GM10248 (cell line): ENCODE results near the gene UNC5A.

Experiments
- CTCF ChIA-PET: fragments of 300-600 bp; sonication (Branson Sonifier 250); formaldehyde crosslinking; extraction: SDS; loops from one replicate; lab custom pipeline; 2021; ENCODE audit warnings: antibody characterized with exemption; lab: Yijun Ruan, JAX
- POLR2A ChIA-PET: fragments of 350-650 bp; sonication (Branson Sonifier 250); formaldehyde crosslinking; extraction: SDS; loops from one replicate; lab custom pipeline; 2020; ENCODE audit warnings: antibody characterized with exemption; lab: Yijun Ruan, JAX
- DNase-seq: peaks from one replicate; pipeline ENCODE4 v3.0.0; 2012; ENCODE audit errors: extremely low spot score
- CTCF ChIP-seq: IDR thresholded peaks from 2 replicates; pipeline ENCODE4 v1.5.1; 2012; ENCODE audit warnings: mild to moderate bottlenecking, low read depth; ENCODE audit errors: extremely low read depth, missing control alignments, control extremely low read depth

The UNC5A gene

GRCh38 chr5:176906796-176907195 lies 96.4 kb downstream of the UNC5A start:
- no peak for TF ChIP-seq CTCF
- CTCF ChIA-PET, result no interaction called here
- DNase-seq, result no peak
- POLR2A ChIA-PET, result no interaction called here

GRCh38 chr5:176908675-176909368 lies 98.5 kb downstream of the UNC5A start:
- CTCF ChIA-PET, result interaction anchor here (2.0 to 2.1 kb wide), 2 partner anchors 11 to 205 kb away, joined by 6 read pairs; partner anchors contain the start of gene HK3
- POLR2A ChIA-PET, result no interaction called here
- TF ChIP-seq CTCF, result no peak
- no peak for DNase-seq

GRCh38 chr5:176912115-176912514 lies 101.8 kb downstream of the UNC5A start:
- no peak for DNase-seq
- ChIA-PET CTCF (interaction anchor here (1.0 to 1.1 kb wide), 3 partner anchors 9 to 17 kb away, joined by 3 to 5 read pairs (median 3); no protein-coding TSS in a partner anchor), POLR2A (no interaction called here)
- TF ChIP-seq CTCF, result no peak

- no peak for TF ChIP-seq CTCF
- DNase-seq, result no peak
- ChIA-PET POLR2A (interaction anchor here (0.7 kb wide), 1 partner anchor 17 kb away, joined by 5 read pairs; no protein-coding TSS in a partner anchor), CTCF (interaction anchor here (2.0 kb wide), 1 partner anchor 15 kb away, joined by 5 read pairs; no protein-coding TSS in a partner anchor)
Measured at GRCh38 chr5:176915906-176916305, 105.5 kb downstream of the UNC5A start.

- ChIA-PET CTCF (interaction anchor here (2.0 kb wide), 1 partner anchor 15 kb away, joined by 5 read pairs; no protein-coding TSS in a partner anchor), POLR2A (interaction anchor here (0.7 kb wide), 1 partner anchor 18 kb away, joined by 5 read pairs; no protein-coding TSS in a partner anchor)
- TF ChIP-seq CTCF, result no peak
- no peak for DNase-seq
Measured at GRCh38 chr5:176916337-176916736, 106.0 kb downstream of the UNC5A start.

GRCh38 chr5:176918613-176919012 lies 108.3 kb downstream of the UNC5A start:
- ChIA-PET CTCF (interaction anchor here (1.1 to 1.4 kb wide), 2 partner anchors 16 to 18 kb away, joined by 3 to 4 read pairs; no protein-coding TSS in a partner anchor), POLR2A (no interaction called here)
- no peak for TF ChIP-seq CTCF
- no peak for DNase-seq
